ENCODE results near the gene JMJD1C. TPM values are rescaled to one million over a fixed set of nuclear protein-coding genes. Genes with fewer than 3 reads are reported as not detected.

JMJD1C gene
- total RNA-seq, 1 donor from 2014 or later, result 62.6 TPM

DNA sequence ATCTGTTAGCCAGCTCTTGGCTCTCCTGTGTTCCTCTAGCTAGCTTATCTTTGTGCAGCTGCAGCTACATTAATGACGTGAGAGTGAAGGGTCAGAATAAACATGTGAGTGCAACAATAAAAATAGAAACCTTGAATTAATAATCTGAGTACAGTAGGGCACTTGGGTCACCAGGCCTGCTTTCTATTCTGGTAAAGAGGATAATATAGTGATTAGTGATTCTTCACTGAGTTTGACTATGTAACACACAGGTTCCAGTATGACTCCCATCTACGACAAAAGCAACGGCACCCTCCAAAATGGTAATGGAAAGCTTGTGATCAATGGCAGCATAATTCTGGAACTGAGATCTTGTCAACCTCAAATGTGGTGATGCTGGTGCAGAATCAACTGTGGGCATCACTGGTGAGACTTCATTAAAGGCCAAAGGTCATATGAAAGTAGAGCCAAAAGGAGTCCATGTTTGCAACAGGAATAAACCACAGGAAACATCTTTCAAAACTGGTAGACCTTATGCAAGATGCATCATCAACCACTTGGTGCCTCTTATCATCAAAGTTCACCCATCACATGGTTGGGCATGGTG is 255.1 kb downstream of the JMJD1C start:
- peaks cover 49% of the 10 kb centered on the region for H3K36me3 Mint-ChIP-seq
- H3K27ac Mint-ChIP-seq, result no peak overlapping the region
- TF ChIP-seq, protein P1, sequence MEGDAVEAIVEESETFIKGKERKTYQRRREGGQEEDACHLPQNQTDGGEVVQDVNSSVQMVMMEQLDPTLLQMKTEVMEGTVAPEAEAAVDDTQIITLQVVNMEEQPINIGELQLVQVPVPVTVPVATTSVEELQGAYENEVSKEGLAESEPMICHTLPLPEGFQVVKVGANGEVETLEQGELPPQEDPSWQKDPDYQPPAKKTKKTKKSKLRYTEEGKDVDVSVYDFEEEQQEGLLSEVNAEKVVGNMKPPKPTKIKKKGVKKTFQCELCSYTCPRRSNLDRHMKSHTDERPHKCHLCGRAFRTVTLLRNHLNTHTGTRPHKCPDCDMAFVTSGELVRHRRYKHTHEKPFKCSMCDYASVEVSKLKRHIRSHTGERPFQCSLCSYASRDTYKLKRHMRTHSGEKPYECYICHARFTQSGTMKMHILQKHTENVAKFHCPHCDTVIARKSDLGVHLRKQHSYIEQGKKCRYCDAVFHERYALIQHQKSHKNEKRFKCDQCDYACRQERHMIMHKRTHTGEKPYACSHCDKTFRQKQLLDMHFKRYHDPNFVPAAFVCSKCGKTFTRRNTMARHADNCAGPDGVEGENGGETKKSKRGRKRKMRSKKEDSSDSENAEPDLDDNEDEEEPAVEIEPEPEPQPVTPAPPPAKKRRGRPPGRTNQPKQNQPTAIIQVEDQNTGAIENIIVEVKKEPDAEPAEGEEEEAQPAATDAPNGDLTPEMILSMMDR (conservative IDR thresholded peaks at IDR 0.05), result no peak
- DNase-seq (ENCODE audit: extremely low spot score, unreplicated experiment), result no peak
- peaks cover 28% of the 10 kb centered on the region for H3K4me1 Mint-ChIP-seq (ENCODE audit: unreplicated experiment)
- no peak overlapping the region for H3K4me3 Mint-ChIP-seq
- no peaks in the 10 kb centered on the region for H3K27me3 Mint-ChIP-seq
- no peaks in the 10 kb centered on the region for H3K9me3 Mint-ChIP-seq

GRCh38 chr10:63209705-63210104 is 256.1 kb downstream of the JMJD1C start:
- peaks cover 46% of the 10 kb centered on the region for H3K36me3 Mint-ChIP-seq
- no peaks in the 10 kb centered on the region for H3K9me3 Mint-ChIP-seq
- H3K27me3 Mint-ChIP-seq, result no peaks in the 10 kb centered on the region
- no peak for DNase-seq (ENCODE audit: extremely low spot score, unreplicated experiment)
- TF ChIP-seq, protein P1 (conservative IDR thresholded peaks at IDR 0.05), result no peak
- no peak overlapping the region for H3K4me3 Mint-ChIP-seq
- H3K27ac Mint-ChIP-seq, result no peak overlapping the region
- peaks cover 28% of the 10 kb centered on the region for H3K4me1 Mint-ChIP-seq (ENCODE audit: unreplicated experiment)

- no peak overlapping the region for H3K27ac Mint-ChIP-seq
- H3K9me3 Mint-ChIP-seq, result no peaks in the 10 kb centered on the region
- peaks cover 48% of the 10 kb centered on the region for H3K36me3 Mint-ChIP-seq
- no peaks in the 10 kb centered on the region for H3K27me3 Mint-ChIP-seq
- DNase-seq (ENCODE audit: extremely low spot score, unreplicated experiment), result no peak
- H3K4me1 Mint-ChIP-seq (ENCODE audit: unreplicated experiment), result peaks cover 28% of the 10 kb centered on the region
- TF ChIP-seq, protein P1 (conservative IDR thresholded peaks at IDR 0.05), result no peak
- H3K4me3 Mint-ChIP-seq, result no peak overlapping the region
Observed at GRCh38 chr10:63208986-63209385, 256.8 kb downstream of the JMJD1C start.

GRCh38 chr10:63206997-63207811 is 258.6 kb downstream of the JMJD1C start:
- Mint-ChIP-seq H3K9me3 (no peaks in the 10 kb centered on the region), H3K27ac (no peak overlapping the region), H3K27me3 (no peaks in the 10 kb centered on the region), H3K4me1 (ENCODE audit: unreplicated experiment) (peaks cover 28% of the 10 kb centered on the region), H3K36me3 (peaks cover 39% of the 10 kb centered on the region), H3K4me3 (no peak overlapping the region)
- TF ChIP-seq, protein P1 (conservative IDR thresholded peaks at IDR 0.05), result no peak
- DNase-seq (ENCODE audit: extremely low spot score, unreplicated experiment), result no peak

GRCh38 chr10:63206576-63206975 is 259.2 kb downstream of the JMJD1C start:
- peaks cover 28% of the 10 kb centered on the region for H3K4me1 Mint-ChIP-seq (ENCODE audit: unreplicated experiment)
- peaks cover 33% of the 10 kb centered on the region for H3K36me3 Mint-ChIP-seq
- TF ChIP-seq, protein P1 (conservative IDR thresholded peaks at IDR 0.05), result no peak

More at GRCh38 chr10:63206576-63206975, 259.2 kb downstream of the JMJD1C start:
- Mint-ChIP-seq H3K27me3 (no peaks in the 10 kb centered on the region), H3K9me3 (no peaks in the 10 kb centered on the region), H3K4me3 (no peak overlapping the region), H3K27ac (no peak overlapping the region)
- DNase-seq (ENCODE audit: extremely low spot score, unreplicated experiment), result no peak
